ENCODE measurements around the gene TP53I13. TPM values are rescaled to one million over a fixed set of nuclear protein-coding genes. Genes with fewer than 3 reads are reported as not detected.

Gene TP53I13
- total and polyA plus RNA-seq, 2 of the 13 experiments (the other 11 are each of a cell fraction or from before 2014, with no cell fraction given), result 16.9 to 25.7 TPM

- no peak for TF ChIP-seq ZNF24 (IDR thresholded peaks at IDR 0.05)
- 0 out of 2 replicates have a peak, but pooled peaks have one; percentile 24 for TF ChIP-seq NFAT5 (CRISPR knock-in tag; IDR thresholded peaks at IDR 0.05)
- TF ChIP-seq TMF1 (CRISPR knock-in tag; IDR thresholded peaks at IDR 0.05; ENCODE audit: low read depth), result no peak
- TF ChIP-seq GATA4 (IDR thresholded peaks at IDR 0.05; ENCODE audit: borderline replicate concordance, low read depth), result no peak
- no peak; the same call in 1 of the 2 replicates for TF ChIP-seq ZNF446 (CRISPR knock-in tag; IDR thresholded peaks at IDR 0.05)
- no peak for TF ChIP-seq NR3C1 (CRISPR knock-in tag; IDR thresholded peaks at IDR 0.05)
- no peak for TF ChIP-seq JUN (CRISPR knock-in tag; IDR thresholded peaks at IDR 0.05)
- TF ChIP-seq ZNF407 (CRISPR knock-in tag; IDR thresholded peaks at IDR 0.05; ENCODE audit: not compliant biosample characterization), result no peak
- no peak for TF ChIP-seq ZNF235 (CRISPR knock-in tag; IDR thresholded peaks at IDR 0.05; ENCODE audit: borderline replicate concordance)
- TF ChIP-seq RXRA (CRISPR knock-in tag; IDR thresholded peaks at IDR 0.05), result peak; percentile 36; the same call in 1 of the 2 replicates
- TF ChIP-seq HNRNPL (IDR thresholded peaks at IDR 0.05; ENCODE audit: low read depth, low read length), result no peak; the same call in 1 of the 2 replicates
- no peak for TF ChIP-seq ZNF614 (CRISPR knock-in tag; IDR thresholded peaks at IDR 0.05; ENCODE audit: borderline replicate concordance)
- no peak for TF ChIP-seq ZNF720 (CRISPR knock-in tag; IDR thresholded peaks at IDR 0.05)
- TF ChIP-seq ZNF333 (CRISPR knock-in tag; IDR thresholded peaks at IDR 0.05; ENCODE audit: borderline replicate concordance), result no peak
- no peak for TF ChIP-seq ZNF383 (CRISPR knock-in tag; IDR thresholded peaks at IDR 0.05; ENCODE audit: borderline replicate concordance)
Observed at GRCh38 chr17:29617481-29618271, 49.2 kb downstream of the TP53I13 start (continued).

All from HepG2 (cell line).